Fibroblast of peridontal ligament (primary cell): ENCODE measurements around the gene SMARCA4.
"Not testable (repeated sequence)": the region's sequence is repeated elsewhere in the genome, so short reads cannot be mapped to it uniquely, and the experiment has no call there.

Experiments used
- DNase-seq: peaks from one replicate; pipeline ENCODE4 v3.0.0-alpha.2; 2010; ENCODE audit errors: extremely low read depth

Gene SMARCA4

DNA sequence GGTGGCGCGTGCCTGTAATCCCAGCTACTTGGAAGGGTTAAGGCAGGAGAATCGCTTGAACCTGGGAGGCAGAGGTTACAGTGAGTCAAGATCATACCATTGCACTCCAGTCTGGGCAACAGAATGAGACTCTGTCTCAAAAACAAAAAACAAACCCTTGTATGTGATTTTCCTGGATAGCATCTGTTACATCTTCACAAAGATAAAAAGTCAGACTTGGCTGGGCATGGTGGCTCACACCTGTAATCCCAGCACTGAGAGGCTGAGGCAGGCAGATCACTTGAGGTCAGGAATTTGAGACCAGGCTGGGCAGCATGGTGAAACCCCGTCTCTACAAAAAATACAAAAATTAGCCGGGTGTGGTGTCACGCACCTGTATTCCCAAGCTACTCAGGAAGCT lies 136.5 kb downstream of the SMARCA4 start:
- DNase-seq, result not testable (repeated sequence)

DNA sequence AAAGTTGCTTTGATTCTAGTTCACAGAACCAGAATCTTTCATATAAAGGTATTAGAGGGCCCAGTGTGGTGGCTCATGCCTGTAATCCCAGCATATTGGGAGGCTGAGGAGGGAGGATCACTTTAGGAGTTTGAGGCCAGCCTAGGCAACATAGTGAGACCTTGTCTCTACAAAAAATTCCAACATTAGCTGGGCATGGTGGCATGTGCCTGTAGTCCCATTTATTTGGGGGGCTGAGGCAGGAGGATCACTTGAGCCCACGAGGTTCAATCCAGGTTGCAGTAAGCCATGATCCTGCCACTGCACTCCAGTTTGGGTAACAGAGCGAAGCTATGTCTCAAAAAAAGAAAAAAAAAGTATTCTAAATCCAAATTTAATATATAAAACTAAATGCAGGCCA lies 137.5 kb downstream of the SMARCA4 start:
- DNase-seq, result no peak

DNA sequence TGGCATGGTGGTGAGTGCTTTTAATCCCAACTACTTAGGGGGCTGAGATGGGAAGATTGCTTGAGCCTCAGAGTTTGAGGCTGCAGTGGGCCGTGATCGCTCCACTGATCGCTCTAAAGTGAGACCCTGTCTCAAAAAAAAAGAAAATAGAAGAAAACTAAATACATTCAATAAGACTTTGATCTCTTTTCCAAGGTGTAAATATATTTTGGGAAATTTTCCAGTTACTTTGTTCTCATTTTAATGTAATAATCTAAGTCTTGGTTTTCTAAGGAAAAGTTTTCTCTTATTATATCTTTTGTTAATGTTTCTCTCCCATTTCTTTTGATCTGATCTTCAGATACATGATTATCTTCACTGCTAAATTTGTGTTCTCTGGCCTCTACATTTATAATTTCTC lies 138.0 kb downstream of the SMARCA4 start:
- no peak for DNase-seq

DNA sequence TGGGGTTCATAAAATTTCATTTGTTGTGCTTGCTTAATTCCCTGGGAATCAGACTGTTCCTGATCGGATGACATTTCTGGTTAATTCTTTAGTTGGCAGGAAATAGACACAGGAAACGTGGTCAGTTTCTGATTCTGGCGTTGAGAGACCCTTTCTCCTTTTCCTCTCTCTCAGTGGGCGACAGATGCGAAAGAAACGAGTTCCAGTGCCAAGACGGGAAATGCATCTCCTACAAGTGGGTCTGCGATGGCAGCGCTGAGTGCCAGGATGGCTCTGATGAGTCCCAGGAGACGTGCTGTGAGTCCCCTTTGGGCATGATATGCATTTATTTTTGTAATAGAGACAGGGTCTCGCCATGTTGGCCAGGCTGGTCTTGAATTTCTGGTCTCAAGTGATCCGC lies 139.2 kb downstream of the SMARCA4 start:
- no peak for DNase-seq

DNA sequence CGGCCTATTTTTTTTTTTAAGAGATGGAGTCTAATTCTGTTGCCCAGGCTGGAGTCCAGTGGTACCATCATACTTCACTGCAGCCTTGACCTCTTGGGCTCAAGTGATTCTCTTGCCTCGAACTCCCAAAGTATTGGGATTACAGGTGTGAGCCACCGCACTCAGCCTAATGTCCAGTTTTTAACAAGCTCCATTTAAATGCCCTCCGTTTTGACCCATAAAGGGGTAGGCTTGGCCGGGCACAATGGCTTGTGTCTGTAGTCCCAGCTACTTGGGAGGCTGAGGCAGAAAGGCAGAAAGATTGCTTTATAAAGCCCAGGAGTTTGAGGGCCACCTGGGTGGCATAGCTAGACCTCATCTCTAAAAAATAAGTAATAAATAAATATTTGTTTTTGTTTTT lies 140.2 kb downstream of the SMARCA4 start:
- no peak for DNase-seq

DNA sequence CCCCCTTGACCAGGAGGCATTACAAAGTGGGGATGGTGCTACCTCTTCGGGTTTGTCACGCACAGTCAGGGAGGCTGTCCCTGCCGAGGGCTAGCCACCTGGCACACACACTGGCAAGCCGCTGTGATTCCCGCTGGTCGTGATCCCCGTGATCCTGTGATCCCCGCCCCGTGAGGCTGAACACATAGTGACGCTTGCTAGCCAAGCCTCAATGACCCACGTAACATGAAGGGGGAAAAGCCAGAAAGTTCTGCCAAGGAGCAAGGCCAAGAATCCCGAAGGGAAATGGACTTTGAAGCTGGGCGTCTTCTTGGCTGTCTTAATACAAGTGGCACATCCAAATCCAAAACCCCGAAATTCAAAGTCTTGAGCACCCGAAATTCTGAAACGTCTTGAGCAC lies 142.1 kb downstream of the SMARCA4 start:
- no peak for DNase-seq

DNA sequence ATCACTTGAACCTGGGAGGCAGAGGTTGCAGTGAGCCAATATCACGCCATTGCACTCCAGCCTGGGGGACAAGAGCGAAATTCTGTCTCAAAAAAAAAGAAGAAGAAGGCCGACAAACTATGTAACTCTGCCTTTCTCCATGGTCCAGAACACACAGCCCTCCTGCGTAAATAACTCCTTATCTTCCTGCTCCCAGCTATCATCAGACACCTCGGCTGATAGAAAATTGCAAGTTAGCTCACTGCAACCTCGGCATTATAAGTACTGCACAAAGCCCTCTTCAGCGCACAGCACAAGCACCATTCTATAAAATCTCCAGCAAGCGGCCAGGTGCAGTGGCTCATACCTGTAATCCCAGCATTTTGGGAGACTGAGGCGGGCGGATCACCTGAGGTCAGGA lies 142.8 kb downstream of the SMARCA4 start:
- not testable (repeated sequence) for DNase-seq

DNA sequence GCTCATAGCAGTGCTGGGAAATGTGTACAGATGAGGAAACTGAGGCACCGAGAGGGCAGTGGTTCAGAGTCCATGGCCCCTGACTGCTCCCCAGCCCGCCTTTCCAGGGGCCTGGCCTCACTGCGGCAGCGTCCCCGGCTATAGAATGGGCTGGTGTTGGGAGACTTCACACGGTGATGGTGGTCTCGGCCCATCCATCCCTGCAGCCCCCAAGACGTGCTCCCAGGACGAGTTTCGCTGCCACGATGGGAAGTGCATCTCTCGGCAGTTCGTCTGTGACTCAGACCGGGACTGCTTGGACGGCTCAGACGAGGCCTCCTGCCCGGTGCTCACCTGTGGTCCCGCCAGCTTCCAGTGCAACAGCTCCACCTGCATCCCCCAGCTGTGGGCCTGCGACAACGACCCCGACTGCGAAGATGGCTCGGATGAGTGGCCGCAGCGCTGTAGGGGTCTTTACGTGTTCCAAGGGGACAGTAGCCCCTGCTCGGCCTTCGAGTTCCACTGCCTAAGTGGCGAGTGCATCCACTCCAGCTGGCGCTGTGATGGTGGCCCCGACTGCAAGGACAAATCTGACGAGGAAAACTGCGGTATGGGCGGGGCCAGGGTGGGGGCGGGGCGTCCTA lies 144.3 kb downstream of the SMARCA4 start:
- no peak for DNase-seq

DNA sequence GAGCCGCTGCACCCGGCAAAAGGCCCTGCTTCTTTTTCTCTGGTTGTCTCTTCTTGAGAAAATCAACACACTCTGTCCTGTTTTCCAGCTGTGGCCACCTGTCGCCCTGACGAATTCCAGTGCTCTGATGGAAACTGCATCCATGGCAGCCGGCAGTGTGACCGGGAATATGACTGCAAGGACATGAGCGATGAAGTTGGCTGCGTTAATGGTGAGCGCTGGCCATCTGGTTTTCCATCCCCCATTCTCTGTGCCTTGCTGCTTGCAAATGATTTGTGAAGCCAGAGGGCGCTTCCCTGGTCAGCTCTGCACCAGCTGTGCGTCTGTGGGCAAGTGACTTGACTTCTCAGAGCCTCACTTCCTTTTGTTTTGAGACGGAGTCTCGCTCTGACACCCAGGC lies 145.6 kb downstream of the SMARCA4 start:
- DNase-seq, result no peak

DNA sequence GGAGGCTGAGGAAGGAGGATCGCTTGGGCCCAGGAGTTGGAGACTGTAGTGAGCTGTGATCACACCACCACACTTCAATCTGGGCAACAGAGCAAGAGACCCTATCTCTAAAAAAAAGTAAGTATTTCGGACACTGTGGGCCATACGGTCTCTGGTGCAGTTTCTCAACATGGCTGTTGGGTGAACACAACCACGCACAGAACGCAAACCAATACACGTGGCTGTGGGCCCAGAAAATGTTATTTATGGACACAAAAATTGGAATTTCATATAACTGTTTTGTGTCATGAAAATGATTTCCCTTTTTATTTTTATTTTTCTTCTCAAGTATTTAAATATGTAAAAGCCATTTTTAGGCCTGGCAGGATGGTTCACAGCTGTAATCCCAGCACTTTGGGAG lies 147.9 kb downstream of the SMARCA4 start:
- no peak for DNase-seq

DNA sequence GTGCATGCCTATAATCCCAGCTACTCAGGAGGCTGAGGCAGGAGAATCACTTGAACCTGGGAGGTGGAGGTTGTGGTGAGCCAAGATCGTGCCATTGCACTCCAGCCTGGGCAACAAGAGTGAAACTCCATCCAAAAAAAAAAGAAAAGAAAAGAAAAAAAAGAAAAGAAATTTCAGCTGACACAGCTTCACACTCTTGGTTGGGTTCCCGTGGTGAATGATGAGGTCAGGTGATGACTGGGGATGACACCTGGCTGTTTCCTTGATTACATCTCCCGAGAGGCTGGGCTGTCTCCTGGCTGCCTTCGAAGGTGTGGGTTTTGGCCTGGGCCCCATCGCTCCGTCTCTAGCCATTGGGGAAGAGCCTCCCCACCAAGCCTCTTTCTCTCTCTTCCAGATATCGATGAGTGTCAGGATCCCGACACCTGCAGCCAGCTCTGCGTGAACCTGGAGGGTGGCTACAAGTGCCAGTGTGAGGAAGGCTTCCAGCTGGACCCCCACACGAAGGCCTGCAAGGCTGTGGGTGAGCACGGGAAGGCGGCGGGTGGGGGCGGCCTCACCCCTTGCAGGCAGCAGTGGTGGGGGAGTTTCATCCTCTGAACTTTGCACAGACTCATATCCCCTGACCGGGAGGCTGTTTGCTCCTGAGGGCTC lies 150.4 kb downstream of the SMARCA4 start:
- no peak for DNase-seq

DNA sequence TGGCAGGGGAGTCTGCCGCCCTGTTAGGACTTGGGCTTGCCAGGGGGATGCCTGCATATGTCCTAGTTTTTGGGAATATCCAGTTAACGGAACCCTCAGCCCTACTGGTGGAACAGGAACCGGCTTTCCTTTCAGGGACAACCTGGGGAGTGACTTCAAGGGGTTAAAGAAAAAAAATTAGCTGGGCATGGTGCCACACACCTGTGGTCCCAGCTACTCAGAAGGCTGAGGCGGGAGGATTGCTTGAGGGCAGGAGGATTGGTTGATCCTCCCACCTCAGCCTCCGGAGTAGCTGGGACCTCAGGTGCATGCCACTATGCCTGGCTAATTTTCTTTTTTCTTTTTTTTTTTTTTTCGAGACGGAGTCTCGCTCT lies 150.9 kb downstream of the SMARCA4 start:
- DNase-seq, result no peak
